K562 treated with DMSO at 1 percent for 24 hours (cell line): ENCODE results near the gene SOD3. TPM values are rescaled to one million over a fixed set of nuclear protein-coding genes. Genes with fewer than 3 reads are reported as not detected.

ENCODE experiments used
- total RNA-seq: library from RNA; unstranded; fragments of 300-600 nt; gene quantifications from 2 replicates; pipeline ENCODE4 v1.2.3, GENCODE V29; 2022; ENCODE audit warnings: low read depth; ENCODE audit not compliant: insufficient read depth

Gene SOD3, protein sequence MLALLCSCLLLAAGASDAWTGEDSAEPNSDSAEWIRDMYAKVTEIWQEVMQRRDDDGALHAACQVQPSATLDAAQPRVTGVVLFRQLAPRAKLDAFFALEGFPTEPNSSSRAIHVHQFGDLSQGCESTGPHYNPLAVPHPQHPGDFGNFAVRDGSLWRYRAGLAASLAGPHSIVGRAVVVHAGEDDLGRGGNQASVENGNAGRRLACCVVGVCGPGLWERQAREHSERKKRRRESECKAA
- total RNA-seq: 0.37 and 0.60 TPM in 2 replicates

GRCh38 chr4:24794916-24795665, at the start of gene SOD3:
Gene SOD3 (plus strand): TSS chr4:24795573. CDS start chr4:24799522, 3,949 bp downstream.

Other genes starting within 250 kb of the SOD3 start
- 59.2 and 71.5 TPM in 2 replicates for gene DHX15, start 211.0 kb upstream of the SOD3 start, total RNA-seq
- gene CCDC149, start 117.5 kb downstream of the SOD3 start, total RNA-seq: 0.13 TPM in 1 of 2 replicates, not detected in the other
- gene LGI2, start 235.4 kb downstream of the SOD3 start, total RNA-seq: not detected in 2 replicates